ENCODE data around the gene FSTL4.

GRCh38 chr5:133474851-133475590 is 137.3 kb downstream of the FSTL4 start:
- TF ChIP-seq CTCF (IDR thresholded peaks at IDR 0.05) (no peak), POLR2A (IDR thresholded peaks at IDR 0.05) (no peak)

Measured in uterus (tissue), 2 donors.